Measurements from ENCODE around the gene PROM1.

GRCh38 chr4:16037901-16038300 is 45.9 kb downstream of the PROM1 start:
- no peak for TF ChIP-seq POLR2A (IDR thresholded peaks at IDR 0.05)
- TF ChIP-seq, protein P1, sequence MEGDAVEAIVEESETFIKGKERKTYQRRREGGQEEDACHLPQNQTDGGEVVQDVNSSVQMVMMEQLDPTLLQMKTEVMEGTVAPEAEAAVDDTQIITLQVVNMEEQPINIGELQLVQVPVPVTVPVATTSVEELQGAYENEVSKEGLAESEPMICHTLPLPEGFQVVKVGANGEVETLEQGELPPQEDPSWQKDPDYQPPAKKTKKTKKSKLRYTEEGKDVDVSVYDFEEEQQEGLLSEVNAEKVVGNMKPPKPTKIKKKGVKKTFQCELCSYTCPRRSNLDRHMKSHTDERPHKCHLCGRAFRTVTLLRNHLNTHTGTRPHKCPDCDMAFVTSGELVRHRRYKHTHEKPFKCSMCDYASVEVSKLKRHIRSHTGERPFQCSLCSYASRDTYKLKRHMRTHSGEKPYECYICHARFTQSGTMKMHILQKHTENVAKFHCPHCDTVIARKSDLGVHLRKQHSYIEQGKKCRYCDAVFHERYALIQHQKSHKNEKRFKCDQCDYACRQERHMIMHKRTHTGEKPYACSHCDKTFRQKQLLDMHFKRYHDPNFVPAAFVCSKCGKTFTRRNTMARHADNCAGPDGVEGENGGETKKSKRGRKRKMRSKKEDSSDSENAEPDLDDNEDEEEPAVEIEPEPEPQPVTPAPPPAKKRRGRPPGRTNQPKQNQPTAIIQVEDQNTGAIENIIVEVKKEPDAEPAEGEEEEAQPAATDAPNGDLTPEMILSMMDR (IDR thresholded peaks at IDR 0.05): no peak
- no peak for TF ChIP-seq POLR2AphosphoS5 (IDR thresholded peaks at IDR 0.05)
